GM12874 (cell line): ENCODE data around the gene COMMD1.

Experiments
- TF ChIP-seq, protein P1 (sequence below): IDR thresholded peaks from 2 replicates; pipeline ENCODE4 v1.5.1; 2011; ENCODE audit warnings: low read depth, mild to moderate bottlenecking, control low read depth, low read length, moderate library complexity; ENCODE audit not compliant: insufficient read depth

COMMD1 gene

DNA sequence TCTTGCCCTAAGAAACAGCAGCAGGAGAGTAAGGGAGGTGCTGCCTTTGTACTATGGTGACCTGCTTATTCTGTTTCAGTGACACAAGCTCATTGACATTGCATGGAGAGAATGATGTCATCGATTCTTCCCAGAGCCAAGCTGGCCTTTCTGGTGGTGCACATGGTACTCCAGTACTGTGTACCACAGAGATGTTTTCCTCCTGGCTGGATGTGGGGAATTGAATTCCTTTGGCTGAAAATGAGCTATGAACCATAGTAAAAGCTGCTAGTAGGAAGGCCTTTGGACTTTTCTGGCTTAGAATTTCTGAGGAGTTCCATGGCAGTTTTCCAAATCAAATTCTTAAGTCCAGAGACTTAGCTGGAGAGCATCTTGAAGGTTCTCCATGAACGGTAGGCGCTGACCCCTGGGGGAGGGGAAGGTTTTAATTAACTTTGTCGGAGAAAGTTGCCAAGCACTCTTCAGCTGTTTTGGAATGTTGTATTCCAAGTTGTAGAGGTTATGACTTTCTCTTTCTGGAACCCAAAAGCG lies 273.3 kb downstream of the COMMD1 start:
- TF ChIP-seq, protein P1, sequence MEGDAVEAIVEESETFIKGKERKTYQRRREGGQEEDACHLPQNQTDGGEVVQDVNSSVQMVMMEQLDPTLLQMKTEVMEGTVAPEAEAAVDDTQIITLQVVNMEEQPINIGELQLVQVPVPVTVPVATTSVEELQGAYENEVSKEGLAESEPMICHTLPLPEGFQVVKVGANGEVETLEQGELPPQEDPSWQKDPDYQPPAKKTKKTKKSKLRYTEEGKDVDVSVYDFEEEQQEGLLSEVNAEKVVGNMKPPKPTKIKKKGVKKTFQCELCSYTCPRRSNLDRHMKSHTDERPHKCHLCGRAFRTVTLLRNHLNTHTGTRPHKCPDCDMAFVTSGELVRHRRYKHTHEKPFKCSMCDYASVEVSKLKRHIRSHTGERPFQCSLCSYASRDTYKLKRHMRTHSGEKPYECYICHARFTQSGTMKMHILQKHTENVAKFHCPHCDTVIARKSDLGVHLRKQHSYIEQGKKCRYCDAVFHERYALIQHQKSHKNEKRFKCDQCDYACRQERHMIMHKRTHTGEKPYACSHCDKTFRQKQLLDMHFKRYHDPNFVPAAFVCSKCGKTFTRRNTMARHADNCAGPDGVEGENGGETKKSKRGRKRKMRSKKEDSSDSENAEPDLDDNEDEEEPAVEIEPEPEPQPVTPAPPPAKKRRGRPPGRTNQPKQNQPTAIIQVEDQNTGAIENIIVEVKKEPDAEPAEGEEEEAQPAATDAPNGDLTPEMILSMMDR, result no peak

GRCh38 chr2:62180975-62181374 lies 275.5 kb downstream of the COMMD1 start:
- TF ChIP-seq, protein P1, result no peak

DNA sequence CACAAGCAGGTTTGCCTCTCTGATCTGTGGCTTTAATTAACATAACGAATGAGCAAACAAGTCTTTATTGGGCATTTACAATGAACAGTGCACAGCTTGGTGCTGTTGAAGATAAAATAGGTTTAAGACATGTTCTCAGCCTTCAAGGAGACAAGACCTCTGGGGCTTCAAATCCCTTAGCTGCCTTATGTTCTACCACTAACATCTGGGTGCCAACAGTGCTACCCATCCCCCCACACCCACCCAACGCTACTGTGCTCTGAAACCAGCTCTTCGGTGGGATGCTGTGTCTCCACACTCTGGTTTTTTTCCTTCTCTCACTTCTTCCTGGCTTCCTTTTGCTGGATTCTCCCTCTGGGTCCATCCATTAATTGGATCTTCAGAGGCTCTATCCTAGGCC lies 276.4 kb downstream of the COMMD1 start:
- TF ChIP-seq, protein P1, result no peak

DNA sequence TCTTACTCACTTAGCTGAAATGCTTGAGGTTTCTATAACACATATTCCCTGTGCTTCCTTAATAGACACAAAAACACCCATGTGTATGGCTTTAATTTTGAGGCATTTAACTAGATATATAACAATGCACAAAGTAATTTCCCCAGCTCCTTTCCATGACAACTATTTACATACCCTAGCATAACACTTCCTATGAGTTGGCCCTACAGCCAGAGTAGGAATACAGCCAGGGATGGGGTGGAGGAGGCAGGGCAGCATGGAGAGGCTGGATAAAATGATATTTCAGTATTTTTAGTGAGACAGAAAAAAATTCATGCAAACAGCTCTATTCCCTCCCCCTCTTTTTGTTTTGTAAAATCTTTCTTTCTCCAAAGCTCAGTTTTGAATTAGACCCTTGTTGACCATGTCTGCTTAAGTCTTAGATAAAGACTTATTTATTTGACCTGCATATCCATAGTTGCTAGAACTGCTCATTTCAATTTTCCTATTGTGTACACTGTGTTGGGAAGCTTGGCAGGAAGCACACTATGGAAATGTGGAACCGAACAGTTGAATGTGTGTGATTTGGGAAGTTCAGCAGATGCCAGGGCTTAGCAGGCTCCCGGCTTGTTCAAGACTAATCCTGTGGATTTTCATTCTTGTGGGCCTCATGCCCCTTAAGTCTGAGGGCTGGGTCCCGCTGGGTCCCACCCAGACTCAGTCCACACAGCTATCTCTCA lies 279.2 kb downstream of the COMMD1 start:
- TF ChIP-seq, protein P1, result no peak
